ENCODE data around the gene SLC35A4. TPM values are rescaled to one million over a fixed set of nuclear protein-coding genes. Genes with fewer than 3 reads are reported as not detected.

Gene SLC35A4
- total RNA-seq, 1 donor from 2014 or later, result 81.8 TPM

DNA sequence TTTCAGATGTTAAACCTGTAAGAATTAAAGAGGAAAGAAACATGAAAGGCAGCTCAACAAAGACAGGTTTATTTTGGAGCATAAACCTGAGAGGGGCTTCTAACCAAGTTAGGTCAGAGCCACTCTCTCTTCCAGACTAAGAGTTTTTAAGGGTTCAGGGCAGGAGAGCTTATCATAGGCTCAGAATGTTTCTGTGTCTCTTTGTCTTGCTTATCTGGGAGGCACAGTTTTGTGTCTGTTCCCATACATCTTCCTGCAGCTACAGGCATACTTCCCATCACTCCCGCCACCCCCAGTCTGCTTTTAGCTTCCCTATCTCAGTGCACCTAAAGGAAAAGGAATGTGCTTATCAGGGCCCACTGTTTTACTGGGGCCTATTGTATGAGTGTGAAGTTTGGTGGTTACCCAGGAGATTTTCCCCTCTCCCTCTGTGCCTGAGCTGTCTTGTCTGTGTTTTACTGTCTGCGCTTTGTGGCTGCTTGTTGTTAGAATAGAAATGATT is 46.4 kb downstream of the SLC35A4 start:
- no peak for DNase-seq (ENCODE audit: low spot score)
- intact Hi-C loops (cut with DNase I), result no loop called here

Small RNA genes lying within 50 kb of the gene (microRNA-seq; reads per million reads assigned to microRNA genes)
- not detected for gene MIR6831

Other genes with a start within 250 kb of the SLC35A4 start
- 73.9 TPM for gene HBEGF, start 218.2 kb upstream of the SLC35A4 start, total RNA-seq
- 0.19 TPM for gene SLC4A9, start 204.6 kb upstream of the SLC35A4 start, total RNA-seq
- 73.0 TPM for gene ANKHD1, start 163.0 kb upstream of the SLC35A4 start, total RNA-seq
- gene EIF4EBP3, start 17.2 kb upstream of the SLC35A4 start, total RNA-seq, result 20.6 TPM
- 31.8 TPM for gene SRA1, start 7.4 kb upstream of the SLC35A4 start, total RNA-seq
- gene APBB3, start 230 bp upstream of the SLC35A4 start, total RNA-seq, result 18.4 TPM
- 29.6 TPM for gene CD14, start 68.3 kb downstream of the SLC35A4 start, total RNA-seq
- 3.6 TPM for gene TMCO6, start 74.6 kb downstream of the SLC35A4 start, total RNA-seq
- gene NDUFA2, start 82.8 kb downstream of the SLC35A4 start, total RNA-seq, result 101 TPM
- 81.9 TPM for gene IK, start 83.0 kb downstream of the SLC35A4 start, total RNA-seq
- gene WDR55, start 100.1 kb downstream of the SLC35A4 start, total RNA-seq, result 12.0 TPM
- 0.48 TPM for gene DND1, start 108.7 kb downstream of the SLC35A4 start, total RNA-seq
- 37.8 TPM for gene HARS1, start 126.5 kb downstream of the SLC35A4 start, total RNA-seq
- gene HARS2, start 126.6 kb downstream of the SLC35A4 start, total RNA-seq, result 29.7 TPM
- gene ZMAT2, start 135.6 kb downstream of the SLC35A4 start, total RNA-seq, result 36.4 TPM
- 0.08 TPM for gene PCDHA1, start 221.3 kb downstream of the SLC35A4 start, total RNA-seq
- not detected for gene PCDHA2, start 230.0 kb downstream of the SLC35A4 start, total RNA-seq
- gene PCDHA3, start 236.2 kb downstream of the SLC35A4 start, total RNA-seq, result 0.11 TPM
- gene PCDHA4, start 242.2 kb downstream of the SLC35A4 start, total RNA-seq, result 0.05 TPM